Stimulated activated CD8-positive, alpha-beta memory T cell treated with anti-CD3 and anti-CD28 coated beads, Interleukin-4, amount 100 ng/mL, for 24 hours (primary cell): ENCODE measurements around the gene CYB5R4.

Experiments used
- DNase-seq: peaks from one replicate; pipeline ENCODE4 v3.0.0-alpha.2; 2020; ENCODE audit warnings: low read depth

Gene CYB5R4

GRCh38 chr6:83984411-83984810 lies 124.9 kb downstream of the CYB5R4 start:
- DNase-seq, result no peak

GRCh38 chr6:83985308-83985713 lies 125.8 kb downstream of the CYB5R4 start:
- no peak for DNase-seq

GRCh38 chr6:83985715-83986114 lies 126.2 kb downstream of the CYB5R4 start:
- no peak for DNase-seq

GRCh38 chr6:83998021-83998584 lies 138.6 kb downstream of the CYB5R4 start:
- DNase-seq, result no peak

- no peak for DNase-seq
These were observed 141.6 kb downstream of the CYB5R4 start for GRCh38 chr6:84001119-84001518.

GRCh38 chr6:84002226-84002625 lies 142.7 kb downstream of the CYB5R4 start:
- no peak for DNase-seq

- DNase-seq, result no peak
These were observed 143.6 kb downstream of the CYB5R4 start for GRCh38 chr6:84003131-84003530.

GRCh38 chr6:84003654-84004053 lies 144.2 kb downstream of the CYB5R4 start:
- no peak for DNase-seq

GRCh38 chr6:84007871-84008270 lies 148.4 kb downstream of the CYB5R4 start:
- no peak for DNase-seq

- no peak for DNase-seq
These were observed 153.9 kb downstream of the CYB5R4 start for GRCh38 chr6:84013354-84013753.

- DNase-seq, result no peak
These were observed 154.4 kb downstream of the CYB5R4 start for GRCh38 chr6:84013931-84014330.

GRCh38 chr6:84016029-84016428 lies 156.5 kb downstream of the CYB5R4 start:
- DNase-seq, result no peak
